GM12874 (cell line): Measurements from ENCODE around the gene COX5B.

Experiments used
- TF ChIP-seq, protein P1 (sequence below): IDR thresholded peaks from 2 replicates; pipeline ENCODE4 v1.5.1; 2011; ENCODE audit warnings: low read depth, mild to moderate bottlenecking, control low read depth, low read length, moderate library complexity; ENCODE audit not compliant: insufficient read depth

Gene COX5B

GRCh38 chr2:97653874-97654273 is 8.0 kb downstream of the COX5B start:
- TF ChIP-seq, protein P1, sequence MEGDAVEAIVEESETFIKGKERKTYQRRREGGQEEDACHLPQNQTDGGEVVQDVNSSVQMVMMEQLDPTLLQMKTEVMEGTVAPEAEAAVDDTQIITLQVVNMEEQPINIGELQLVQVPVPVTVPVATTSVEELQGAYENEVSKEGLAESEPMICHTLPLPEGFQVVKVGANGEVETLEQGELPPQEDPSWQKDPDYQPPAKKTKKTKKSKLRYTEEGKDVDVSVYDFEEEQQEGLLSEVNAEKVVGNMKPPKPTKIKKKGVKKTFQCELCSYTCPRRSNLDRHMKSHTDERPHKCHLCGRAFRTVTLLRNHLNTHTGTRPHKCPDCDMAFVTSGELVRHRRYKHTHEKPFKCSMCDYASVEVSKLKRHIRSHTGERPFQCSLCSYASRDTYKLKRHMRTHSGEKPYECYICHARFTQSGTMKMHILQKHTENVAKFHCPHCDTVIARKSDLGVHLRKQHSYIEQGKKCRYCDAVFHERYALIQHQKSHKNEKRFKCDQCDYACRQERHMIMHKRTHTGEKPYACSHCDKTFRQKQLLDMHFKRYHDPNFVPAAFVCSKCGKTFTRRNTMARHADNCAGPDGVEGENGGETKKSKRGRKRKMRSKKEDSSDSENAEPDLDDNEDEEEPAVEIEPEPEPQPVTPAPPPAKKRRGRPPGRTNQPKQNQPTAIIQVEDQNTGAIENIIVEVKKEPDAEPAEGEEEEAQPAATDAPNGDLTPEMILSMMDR, result no peak

DNA sequence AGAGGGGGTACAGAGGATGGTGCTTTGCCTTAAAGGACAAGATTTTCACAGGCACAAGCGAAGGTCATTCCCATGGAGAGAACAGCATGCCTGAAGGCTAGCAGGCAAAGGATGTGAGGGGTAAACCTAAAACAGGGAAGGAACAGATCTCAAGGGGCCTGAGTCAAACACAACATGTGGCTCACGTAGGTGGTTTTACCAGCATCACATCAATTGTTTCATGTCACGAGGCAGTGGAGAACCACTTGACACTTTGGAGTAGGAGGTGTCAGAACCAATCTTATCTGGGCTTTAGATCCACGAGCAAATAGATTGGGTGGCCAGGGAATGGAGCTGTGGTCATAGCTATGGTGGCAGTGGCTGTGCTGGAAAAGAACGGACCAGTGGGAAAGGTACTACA is 8.4 kb downstream of the COX5B start:
- TF ChIP-seq, protein P1, result no peak

GRCh38 chr2:97654791-97655190 is 8.9 kb downstream of the COX5B start:
- TF ChIP-seq, protein P1, result no peak

- TF ChIP-seq, protein P1, result no peak
Observed at GRCh38 chr2:97656129-97656755, 10.4 kb downstream of the COX5B start.

DNA sequence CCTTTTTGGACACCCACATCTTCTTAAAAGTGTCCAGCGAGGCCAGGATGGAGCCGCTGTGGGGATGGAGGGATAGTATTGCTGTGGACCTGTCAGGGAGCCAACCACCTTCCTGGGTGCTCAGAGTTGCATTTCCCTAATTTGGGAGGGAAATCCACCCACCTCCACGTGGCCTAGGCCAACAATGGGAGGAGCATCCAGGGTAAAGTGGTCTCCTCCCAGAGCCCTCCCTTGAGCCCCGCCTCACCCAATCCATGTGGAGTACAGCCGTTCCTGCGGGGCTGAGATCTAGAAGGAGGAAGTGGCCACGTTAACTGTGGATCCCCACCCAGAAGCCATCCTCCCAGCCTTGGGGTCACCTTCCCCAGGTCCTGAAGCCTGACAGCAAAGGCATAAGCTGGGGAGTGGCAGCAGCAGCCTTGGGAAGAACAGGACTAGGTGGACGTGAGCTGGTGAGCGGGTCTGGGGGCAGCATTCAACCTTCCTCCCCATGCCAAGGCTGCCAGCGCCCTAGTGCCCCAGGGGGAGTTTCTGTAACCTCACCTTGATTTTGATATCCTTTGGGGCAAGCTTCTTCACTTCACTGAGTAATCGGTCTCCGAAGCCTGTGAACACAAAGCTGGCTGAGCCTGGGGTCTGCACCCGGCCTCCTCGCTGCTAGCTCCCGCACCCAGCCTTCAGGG is 11.2 kb downstream of the COX5B start:
- TF ChIP-seq, protein P1, result no peak

DNA sequence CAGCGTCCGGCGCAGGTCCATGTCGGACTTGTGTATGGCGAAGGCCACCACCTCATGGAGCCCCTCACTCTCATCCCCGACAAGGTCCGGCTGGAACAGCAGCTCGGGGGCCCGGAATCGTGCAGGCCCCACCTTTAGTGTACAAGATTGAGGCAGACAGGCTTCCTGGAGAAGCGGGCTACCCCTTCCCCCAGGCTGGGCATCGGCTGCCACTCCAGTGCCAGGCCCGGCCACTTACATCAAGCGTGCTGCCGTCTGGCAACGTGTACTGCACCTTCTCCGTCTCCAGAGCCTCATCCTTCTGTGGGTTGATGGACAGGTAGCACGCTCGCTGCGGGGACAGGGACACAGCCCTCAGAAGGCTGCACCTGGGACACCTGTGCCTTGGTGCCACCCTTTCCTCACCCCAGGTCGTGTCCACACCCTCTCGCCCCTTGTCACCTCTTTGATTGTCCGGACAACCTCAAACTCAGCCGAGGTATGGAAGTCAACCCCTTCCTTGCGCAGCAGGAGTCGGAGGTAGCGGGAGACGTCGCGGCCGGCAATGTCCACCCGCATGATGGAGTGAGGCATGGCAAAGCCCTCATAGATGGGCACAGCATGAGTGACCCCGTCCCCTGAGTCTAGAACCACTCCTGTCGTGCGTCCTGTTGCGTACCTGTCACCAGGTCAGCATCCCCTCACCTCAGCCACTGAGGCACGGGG is 12.3 kb downstream of the COX5B start:
- TF ChIP-seq, protein P1, result no peak

DNA sequence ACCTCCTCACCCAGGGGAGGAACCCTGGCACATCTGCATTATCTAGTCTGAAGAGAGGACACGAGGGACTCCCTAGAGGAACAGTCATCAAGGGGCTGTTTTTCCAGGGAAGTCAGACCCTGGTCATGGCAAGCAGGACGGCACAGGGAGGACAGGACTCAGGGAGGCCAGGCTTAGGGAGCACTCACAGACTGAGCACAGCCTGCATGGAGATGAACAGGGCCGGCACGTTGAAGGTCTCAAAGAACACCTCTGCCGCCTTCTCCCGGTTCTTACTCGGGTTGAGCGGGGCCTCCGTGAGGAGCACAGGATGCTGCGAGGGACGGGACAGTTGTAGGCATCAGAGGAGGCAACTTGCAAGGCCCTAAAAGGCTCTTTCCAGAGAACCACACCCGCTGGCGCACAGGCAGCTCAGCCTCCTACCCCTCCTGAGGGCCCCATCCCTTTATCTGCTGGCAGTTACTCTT is 12.9 kb downstream of the COX5B start:
- TF ChIP-seq, protein P1, result no peak
